Lower leg skin (tissue), 4 donors: ENCODE results near the gene NEK4. TPM values are rescaled to one million over a fixed set of nuclear protein-coding genes. Genes with fewer than 3 reads are reported as not detected.

Experiments
- DNase-seq, 2 donors: peaks; one replicate each; pipeline ENCODE4 v3.0.0-alpha.2; 2019; ENCODE audit warnings: low spot score in 2 of 2
- H3K4me3 ChIP-seq: fragments of 200-600 bp; sonication (generic); 2 replicates; pipeline ENCODE4 v1.5.1; 2017; ENCODE audit warnings: mild to moderate bottlenecking, low read depth; ENCODE audit not compliant: poor library complexity, severe bottlenecking
- CTCF ChIP-seq, 3 donors: fragments of 450-650 bp; IDR thresholded peaks; one replicate each; pipeline ENCODE4 v1.5.1; 2016; ENCODE audit warnings: antibody characterized with exemption in 3 of 3, mild to moderate bottlenecking in 3 of 3, moderate library complexity in 2 of 3
- POLR2A ChIP-seq, 2 donors: fragments of 450-650 bp; IDR thresholded peaks; one replicate each; pipeline ENCODE4 v1.6.1; 2016 to 2017; ENCODE audit warnings: antibody characterized with exemption in 2 of 2, mild to moderate bottlenecking in 1 of 2, moderate library complexity in 1 of 2
- WGBS, 2 donors: methylation state at CpG; one replicate each; pipeline ENCODE4 v1.1.5; 2018; 5-methylcytosine and 5-hydroxymethylcytosine counted together
- intact Hi-C: fragments of 100-400 bp; cut with DNase I; formaldehyde crosslinking; loops from one replicate; pipeline ENCODE4 v1.15.0; 2023; ENCODE audit warnings: low total_unique reads
- total RNA-seq, 4 donors: library from RNA; depleted of rRNA; stranded (reverse); fragments of >200 nt; gene quantifications; one replicate each; pipeline ENCODE4 v1.1.0, GENCODE V29; 2016

NEK4 gene
- total RNA-seq, 4 donors from 2014 or later: 9.2 to 15.9 (median 12.7) TPM

DNA sequence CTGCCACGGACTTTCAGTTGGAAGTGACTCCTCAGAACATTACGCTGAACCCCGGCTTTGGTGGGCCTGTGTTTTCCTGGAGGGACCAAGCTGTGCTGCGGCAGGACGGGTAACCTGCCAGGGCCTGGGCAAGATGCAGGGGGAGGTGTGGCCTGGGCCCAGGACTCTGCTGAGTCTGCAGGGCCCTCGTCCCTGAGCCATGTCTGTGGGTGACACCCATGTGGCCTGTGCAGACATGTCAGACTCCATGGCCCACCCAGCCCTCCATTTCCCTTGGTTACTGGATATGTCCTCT lies 19.0 kb upstream of the NEK4 start:
- no peak for TF ChIP-seq CTCF (IDR thresholded peaks at IDR 0.05)
- TF ChIP-seq POLR2A (IDR thresholded peaks at IDR 0.05): no peak
- DNase-seq: no peak
- intact Hi-C loops: no loop called here
- 54 to 72% methylated on average over 3 to 4 of the region's 6 CpGs for WGBS, 2 donors
- H3K4me3 ChIP-seq: no peak overlapping the region

DNA sequence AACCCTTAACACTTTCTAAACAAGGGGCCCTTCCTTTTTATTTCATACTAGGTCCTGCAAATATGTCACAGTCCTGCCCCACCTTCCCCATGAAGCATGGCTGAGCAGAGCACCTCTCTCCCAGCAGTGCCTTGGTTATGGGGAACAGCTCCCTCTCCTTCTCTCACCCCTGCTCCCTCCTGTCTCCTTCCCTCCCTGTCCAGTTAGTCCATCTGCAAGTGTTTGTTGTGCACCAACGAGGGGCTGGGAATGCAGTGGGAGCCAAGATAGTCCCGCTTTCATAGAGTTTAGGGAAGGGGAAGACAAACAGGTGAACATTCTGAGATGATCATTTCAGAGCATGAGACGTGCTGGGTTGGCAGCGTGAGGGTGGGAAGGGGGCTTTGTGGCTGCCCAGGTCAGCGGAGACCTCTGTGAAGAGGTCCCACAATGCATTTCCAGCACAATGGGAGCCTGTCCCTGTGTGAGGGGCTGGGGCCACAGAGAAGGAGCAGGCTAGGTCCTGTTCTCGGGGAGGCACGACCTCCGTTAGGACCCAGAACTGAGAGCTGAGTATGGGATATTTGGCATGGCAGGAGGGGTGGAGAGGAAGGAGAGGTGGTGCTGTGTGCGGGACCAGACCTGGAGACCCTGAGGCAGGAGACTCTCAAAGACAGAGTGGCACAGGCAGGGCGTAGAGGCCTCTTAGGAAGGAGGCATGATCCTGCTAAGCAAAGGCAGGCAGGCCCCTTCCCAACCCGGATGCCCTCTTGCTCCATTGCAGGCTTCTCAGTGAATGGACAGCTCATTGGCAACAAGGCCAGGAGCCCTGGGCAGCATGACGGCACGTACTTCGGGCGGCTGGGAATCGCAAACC lies 18.4 kb upstream of the NEK4 start:
- no peak for DNase-seq
- TF ChIP-seq POLR2A (IDR thresholded peaks at IDR 0.05): no peak
- H3K4me3 ChIP-seq: no peak overlapping the region
- WGBS, 2 donors: 84 to 87% methylated on average over 16 of the region's 16 CpGs
- intact Hi-C loops: no loop called here

- WGBS, 2 donors: 67 to 68% methylated on average over 15 to 17 of the region's 17 CpGs
- intact Hi-C loops: no loop called here
- DNase-seq: peak; percentile 53 to 89
- TF ChIP-seq CTCF (IDR thresholded peaks at IDR 0.05) (no peak), POLR2A (IDR thresholded peaks at IDR 0.05) (no peak)
- H3K4me3 ChIP-seq: no peak overlapping the region
Observed at GRCh38 chr3:52787672-52788625, 17.2 kb upstream of the NEK4 start.

DNA sequence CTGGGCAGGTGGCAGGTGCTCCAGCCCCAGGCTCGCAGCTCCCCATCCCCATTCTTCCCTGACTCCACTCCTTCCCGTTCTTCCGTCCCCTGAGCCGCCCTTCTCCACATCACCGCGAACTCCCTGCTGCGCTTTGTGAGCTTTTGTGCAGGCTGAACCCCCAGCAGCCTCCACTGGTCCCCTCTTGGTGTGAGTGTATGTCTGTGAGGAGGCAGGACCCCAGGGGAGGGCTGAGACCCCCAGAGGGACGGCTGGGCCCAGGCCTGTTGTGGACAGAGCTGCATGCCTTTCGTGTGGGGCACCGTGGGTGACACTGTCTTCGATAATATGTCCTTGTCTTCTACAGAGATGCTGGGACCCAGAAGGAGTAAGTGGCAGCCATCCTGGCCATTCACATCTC lies 16.5 kb upstream of the NEK4 start:
- WGBS, 2 donors: 81 to 83% methylated on average over 11 of the region's 11 CpGs
- DNase-seq: no peak
- TF ChIP-seq POLR2A (IDR thresholded peaks at IDR 0.05): no peak
- TF ChIP-seq CTCF (IDR thresholded peaks at IDR 0.05): no peak
- intact Hi-C loops: no loop called here
- H3K4me3 ChIP-seq: no peak overlapping the region

GRCh38 chr3:52786330-52787215 lies 15.8 kb upstream of the NEK4 start:
- 85 to 86% methylated on average over 19 of the region's 19 CpGs for WGBS, 2 donors
- intact Hi-C loops: no loop called here
- no peak for TF ChIP-seq POLR2A (IDR thresholded peaks at IDR 0.05)
- no peak for TF ChIP-seq CTCF (IDR thresholded peaks at IDR 0.05)
- DNase-seq: no peak
- H3K4me3 ChIP-seq: no peak overlapping the region
